ENCODE data around the gene TSPAN16.

Gene TSPAN16, protein sequence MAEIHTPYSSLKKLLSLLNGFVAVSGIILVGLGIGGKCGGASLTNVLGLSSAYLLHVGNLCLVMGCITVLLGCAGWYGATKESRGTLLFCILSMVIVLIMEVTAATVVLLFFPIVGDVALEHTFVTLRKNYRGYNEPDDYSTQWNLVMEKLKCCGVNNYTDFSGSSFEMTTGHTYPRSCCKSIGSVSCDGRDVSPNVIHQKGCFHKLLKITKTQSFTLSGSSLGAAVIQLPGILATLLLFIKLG

DNA sequence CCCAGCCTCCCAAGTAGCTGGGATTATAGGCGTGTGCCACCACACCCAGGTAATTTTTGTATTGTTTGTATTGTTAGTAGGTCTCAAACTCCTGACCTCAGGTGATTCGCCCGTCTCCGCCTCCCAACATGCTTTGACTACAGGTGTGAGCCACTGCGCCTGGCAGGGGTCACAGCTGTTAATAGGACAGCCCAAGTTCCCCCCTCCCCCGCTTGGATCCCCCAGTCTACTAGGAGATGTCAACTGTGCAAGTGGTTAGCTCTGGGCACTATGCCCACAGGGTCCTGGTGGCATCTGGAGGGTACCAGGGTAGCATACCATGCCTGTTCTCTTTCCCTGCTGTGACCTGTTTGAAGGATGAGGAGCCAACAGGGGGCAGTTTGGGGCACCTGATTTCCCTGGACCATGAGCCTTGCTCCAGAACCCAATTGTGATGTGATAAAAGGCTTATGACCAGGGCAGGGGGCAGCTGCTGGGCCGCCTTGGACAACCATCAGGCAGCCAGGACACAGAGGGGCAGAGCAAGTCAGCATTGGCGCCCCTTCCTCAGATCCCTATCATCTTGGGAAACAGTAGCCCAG lies at the start of gene TSPAN16:
Gene TSPAN16, plus strand, starts transcription at position 496 of the 581 bp plus-strand sequence. CDS start 138 bp downstream, outside the sequence.
- DNase-seq (ENCODE audit: low read depth) = no peak
- TF ChIP-seq, protein P1, sequence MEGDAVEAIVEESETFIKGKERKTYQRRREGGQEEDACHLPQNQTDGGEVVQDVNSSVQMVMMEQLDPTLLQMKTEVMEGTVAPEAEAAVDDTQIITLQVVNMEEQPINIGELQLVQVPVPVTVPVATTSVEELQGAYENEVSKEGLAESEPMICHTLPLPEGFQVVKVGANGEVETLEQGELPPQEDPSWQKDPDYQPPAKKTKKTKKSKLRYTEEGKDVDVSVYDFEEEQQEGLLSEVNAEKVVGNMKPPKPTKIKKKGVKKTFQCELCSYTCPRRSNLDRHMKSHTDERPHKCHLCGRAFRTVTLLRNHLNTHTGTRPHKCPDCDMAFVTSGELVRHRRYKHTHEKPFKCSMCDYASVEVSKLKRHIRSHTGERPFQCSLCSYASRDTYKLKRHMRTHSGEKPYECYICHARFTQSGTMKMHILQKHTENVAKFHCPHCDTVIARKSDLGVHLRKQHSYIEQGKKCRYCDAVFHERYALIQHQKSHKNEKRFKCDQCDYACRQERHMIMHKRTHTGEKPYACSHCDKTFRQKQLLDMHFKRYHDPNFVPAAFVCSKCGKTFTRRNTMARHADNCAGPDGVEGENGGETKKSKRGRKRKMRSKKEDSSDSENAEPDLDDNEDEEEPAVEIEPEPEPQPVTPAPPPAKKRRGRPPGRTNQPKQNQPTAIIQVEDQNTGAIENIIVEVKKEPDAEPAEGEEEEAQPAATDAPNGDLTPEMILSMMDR (IDR thresholded peaks at IDR 0.05; ENCODE audit: insufficient read depth, low read depth, low read length, missing control alignments) = no peak
- no peak within 1 kb of the TSS for H3K4me3 ChIP-seq (ENCODE audit: low read depth, low read length)

DNA sequence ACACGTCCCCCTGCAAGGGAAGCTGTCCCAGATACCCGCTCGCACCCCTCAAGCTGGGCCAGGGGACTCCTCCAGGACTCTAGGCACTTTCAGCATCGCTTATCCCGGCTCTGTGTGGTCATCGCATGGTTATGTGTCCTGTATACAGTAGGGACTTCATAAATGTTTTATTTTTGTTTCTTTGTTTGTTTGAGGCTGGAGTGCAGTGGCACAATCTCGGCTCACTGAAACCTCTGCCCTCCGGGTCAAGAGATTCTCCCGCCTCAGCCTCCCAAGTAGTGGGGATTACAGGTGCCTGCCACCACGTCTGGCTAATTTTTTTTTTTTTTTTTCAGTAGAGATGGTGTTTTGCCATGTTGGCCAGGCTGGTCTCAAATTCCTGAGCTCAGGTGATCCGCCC lies 49.0 kb upstream of the TSPAN16 start:
- TF ChIP-seq, protein P1 (IDR thresholded peaks at IDR 0.05; ENCODE audit: insufficient read depth, low read depth, low read length, missing control alignments) = no peak
- DNase-seq (ENCODE audit: low read depth) = no peak
- no peak overlapping the region for H3K4me3 ChIP-seq (ENCODE audit: low read depth, low read length)

DNA sequence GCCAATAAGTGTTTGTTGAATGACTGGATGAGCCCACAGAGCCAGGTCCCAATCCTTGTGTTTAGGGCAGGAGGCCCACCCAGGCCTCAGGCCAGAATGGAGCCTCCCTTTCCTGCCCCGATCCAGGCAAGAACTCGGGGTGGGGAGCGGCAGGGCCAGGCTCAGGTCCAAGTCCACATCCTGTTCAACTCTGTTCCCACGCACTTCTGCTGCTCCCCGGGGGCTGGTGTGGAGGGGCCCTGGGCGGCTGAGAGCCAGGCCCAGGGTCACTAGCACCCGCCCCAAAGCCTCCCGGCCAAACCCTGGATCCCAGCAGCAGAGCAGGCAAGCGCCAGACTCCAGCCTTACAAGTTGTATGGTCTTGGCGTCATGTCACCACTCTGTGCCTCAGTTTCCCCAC lies 48.6 kb upstream of the TSPAN16 start:
- H3K4me3 ChIP-seq (ENCODE audit: low read depth, low read length) = no peak overlapping the region

DNA sequence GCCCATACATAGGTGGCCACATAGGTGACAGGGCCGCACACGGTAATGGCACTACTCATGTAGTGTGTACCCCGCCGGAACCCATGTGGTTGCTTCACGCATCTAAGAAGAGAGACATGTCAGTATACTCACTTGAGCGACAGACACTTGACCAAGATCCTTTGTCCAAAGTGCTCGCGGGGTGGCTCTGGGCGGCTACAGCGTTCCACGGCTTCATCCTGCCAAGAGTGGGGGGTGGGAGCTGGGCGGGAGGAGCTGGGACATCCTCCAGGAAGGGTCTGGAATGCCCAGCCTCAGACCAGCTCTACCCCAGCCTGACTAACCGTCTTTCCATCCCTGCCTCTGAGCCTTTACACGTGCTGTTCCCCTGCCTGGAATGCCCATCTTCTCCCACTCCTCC lies 48.0 kb upstream of the TSPAN16 start:
- no peak for DNase-seq (ENCODE audit: low read depth)
- H3K4me3 ChIP-seq (ENCODE audit: low read depth, low read length) = no peak overlapping the region
- TF ChIP-seq, protein P1 (IDR thresholded peaks at IDR 0.05; ENCODE audit: insufficient read depth, low read depth, low read length, missing control alignments) = no peak

More for the DNA sequence above, 48.6 kb upstream of the TSPAN16 start:
- TF ChIP-seq, protein P1 (IDR thresholded peaks at IDR 0.05; ENCODE audit: insufficient read depth, low read depth, low read length, missing control alignments) = no peak
- DNase-seq (ENCODE audit: low read depth) = no peak

GRCh38 chr19:11248852-11249251 lies 47.1 kb upstream of the TSPAN16 start:
- H3K4me3 ChIP-seq (ENCODE audit: low read depth, low read length) = no peak overlapping the region
- TF ChIP-seq, protein P1 (IDR thresholded peaks at IDR 0.05; ENCODE audit: insufficient read depth, low read depth, low read length, missing control alignments) = no peak
- DNase-seq (ENCODE audit: low read depth) = no peak

GRCh38 chr19:11251217-11251616 lies 44.7 kb upstream of the TSPAN16 start:
- TF ChIP-seq, protein P1 (IDR thresholded peaks at IDR 0.05; ENCODE audit: insufficient read depth, low read depth, low read length, missing control alignments) = no peak
- DNase-seq (ENCODE audit: low read depth) = no peak
- no peak overlapping the region for H3K4me3 ChIP-seq (ENCODE audit: low read depth, low read length)
